Measurements from ENCODE around the gene CROCC. TPM values are rescaled to one million over a fixed set of nuclear protein-coding genes. Genes with fewer than 3 reads are reported as not detected.

CROCC gene
- total and polyA plus RNA-seq, 9 of the 15 experiments (the other 6 are each of a cell fraction or from before 2014, with no cell fraction given): 0.17 to 15.4 (median 7.6) TPM

DNA sequence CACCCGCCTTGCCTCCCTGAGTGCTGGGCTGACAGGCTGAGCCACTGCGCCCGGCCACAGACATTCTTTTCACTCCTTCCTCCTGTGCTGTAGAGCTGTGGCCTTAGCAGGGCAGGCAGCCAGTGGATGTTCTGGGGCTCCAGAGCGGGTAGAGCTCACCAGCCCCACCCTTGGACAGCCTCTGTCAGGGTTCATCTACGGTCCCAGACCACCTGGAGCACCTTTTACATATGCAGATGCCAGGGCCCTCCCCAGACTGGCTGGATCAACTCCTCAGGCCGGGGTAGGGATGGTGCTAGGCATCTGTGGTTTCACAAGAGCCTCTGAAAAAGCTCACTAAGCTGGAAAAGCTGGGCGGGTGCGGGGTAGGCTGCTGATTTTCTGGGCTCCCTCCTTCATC is 85.4 kb downstream of the CROCC start:
- WGBS (ENCODE audit: insufficient coverage, low coverage, missing lambda C conversion rate): 86% methylated on average over 8 of the region's 8 CpGs
- CTCF ChIA-PET (ENCODE audit: low intra/inter-chr PET ratio): no interaction called here
- ATAC-seq: no peak

DNA sequence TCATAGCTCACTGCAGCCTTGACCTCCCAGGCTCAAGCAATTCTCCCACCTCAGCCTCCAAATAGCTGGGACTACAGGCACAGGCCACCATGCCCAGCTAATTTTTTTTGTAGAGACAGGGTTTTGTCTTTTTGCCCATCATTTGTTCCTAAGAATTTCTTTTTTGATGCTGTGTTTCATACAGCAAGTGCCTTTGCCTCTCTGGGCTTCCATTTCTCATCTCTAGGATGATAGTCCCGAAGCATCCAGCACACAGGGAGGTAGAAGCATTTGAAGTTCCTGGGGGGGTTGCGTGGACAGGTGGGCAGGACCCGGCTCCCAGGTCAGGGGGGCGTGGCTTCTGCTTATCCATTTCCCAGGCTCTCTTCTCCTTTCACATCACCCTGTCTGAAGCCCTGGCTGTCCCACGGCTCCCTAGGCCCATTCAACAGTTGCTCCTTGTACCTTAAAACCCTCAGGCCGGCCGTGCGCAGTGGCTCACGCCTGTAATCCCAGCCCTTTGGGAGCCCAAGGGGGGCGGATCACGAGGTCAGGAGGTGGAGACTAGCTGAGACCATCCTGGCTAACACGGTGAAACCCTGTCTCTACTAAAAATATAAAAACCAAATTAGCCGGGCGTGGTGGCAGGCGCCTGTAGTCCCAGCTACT is 86.6 kb downstream of the CROCC start:
- intact Hi-C loops (cut with micrococcal nuclease) (no loop called here), in situ Hi-C loops (cut with MboI) (no loop called here)
- no peak overlapping the region for H3K9ac ChIP-seq (ENCODE audit: insufficient read depth in 1 of 2, low read depth in 2 of 2, low read length in 2 of 2)
- no peaks in the 10 kb centered on the region; the same call in 2 of the 3 replicates for H3K79me2 ChIP-seq (ENCODE audit: control insufficient read depth, insufficient read depth, low read length)
- no peak overlapping the region for H3K27ac ChIP-seq (ENCODE audit: extremely low read depth, low read depth, low read length)
- ATAC-seq (no peak), FAIRE-seq (no peak), DNase-seq (ENCODE audit: extremely low read depth in 1 of 4, low spot score in 3 of 4) (no peak)
- no peaks in the 10 kb centered on the region for H3K9me1 ChIP-seq (ENCODE audit: control insufficient read depth, insufficient read depth, low read length)
- ChIA-PET POLR2A (interaction anchor here (0.6 to 0.9 kb wide), 2 partner anchors 33 to 103 kb away, joined by 3 read pairs; no protein-coding TSS in a partner anchor), CTCF (ENCODE audit: low intra/inter-chr PET ratio) (no interaction called here)
- no TSS peak for BruUV-seq (replicated peaks)
- H2AFZ ChIP-seq (ENCODE audit: low read depth, low read length): no peak overlapping the region
- H3K36me3 ChIP-seq (ENCODE audit: control insufficient read depth, insufficient read depth, low read length): peaks cover 17% of the 10 kb centered on the region; the same call in 2 of the 3 replicates
- H3K9me3 ChIP-seq (replicated peaks; ENCODE audit: control insufficient read depth, insufficient read depth, low read depth, low read length): no peaks in the 10 kb centered on the region
- H3K4me2 ChIP-seq (ENCODE audit: insufficient read depth, low read length): no peak overlapping the region
- 65% methylated on average over 15 of the region's 15 CpGs for WGBS (ENCODE audit: insufficient coverage, low coverage, missing lambda C conversion rate)
- no peaks in the 10 kb centered on the region for H3K27me3 ChIP-seq (ENCODE audit: control insufficient read depth in 2 of 2, insufficient read depth in 2 of 2, low read length in 2 of 2)
- peaks cover 13 to 28% of the 10 kb centered on the region in 2 experiments; a peak in 4 of 5 replicates for H3K4me1 ChIP-seq (replicated peaks in 1 of 2; ENCODE audit: control insufficient read depth in 2 of 2, insufficient read depth in 2 of 2, low read length in 2 of 2)
- no peaks in the 10 kb centered on the region for H4K20me1 ChIP-seq (replicated peaks; ENCODE audit: control insufficient read depth, insufficient read depth, low read length)
- no peak overlapping the region for H3K4me3 ChIP-seq
- TF ChIP-seq MAZ (CRISPR knock-in tag; conservative IDR thresholded peaks at IDR 0.05 in 1 of 2, IDR thresholded peaks at IDR 0.05 in 1 of 2) (no peak), NCOA6 (IDR thresholded peaks at IDR 0.05) (no peak), ILF3 (IDR thresholded peaks at IDR 0.05; ENCODE audit: borderline replicate concordance) (no peak), TFAM (CRISPR knock-in tag; conservative IDR thresholded peaks at IDR 0.05) (no peak), ZFP36 (IDR thresholded peaks at IDR 0.05; ENCODE audit: low read depth, low read length, partially characterized antibody) (peak; percentile 71), TCF3 (CRISPR knock-in tag; IDR thresholded peaks at IDR 0.05) (no peak)
- TF ChIP-seq, protein P1, sequence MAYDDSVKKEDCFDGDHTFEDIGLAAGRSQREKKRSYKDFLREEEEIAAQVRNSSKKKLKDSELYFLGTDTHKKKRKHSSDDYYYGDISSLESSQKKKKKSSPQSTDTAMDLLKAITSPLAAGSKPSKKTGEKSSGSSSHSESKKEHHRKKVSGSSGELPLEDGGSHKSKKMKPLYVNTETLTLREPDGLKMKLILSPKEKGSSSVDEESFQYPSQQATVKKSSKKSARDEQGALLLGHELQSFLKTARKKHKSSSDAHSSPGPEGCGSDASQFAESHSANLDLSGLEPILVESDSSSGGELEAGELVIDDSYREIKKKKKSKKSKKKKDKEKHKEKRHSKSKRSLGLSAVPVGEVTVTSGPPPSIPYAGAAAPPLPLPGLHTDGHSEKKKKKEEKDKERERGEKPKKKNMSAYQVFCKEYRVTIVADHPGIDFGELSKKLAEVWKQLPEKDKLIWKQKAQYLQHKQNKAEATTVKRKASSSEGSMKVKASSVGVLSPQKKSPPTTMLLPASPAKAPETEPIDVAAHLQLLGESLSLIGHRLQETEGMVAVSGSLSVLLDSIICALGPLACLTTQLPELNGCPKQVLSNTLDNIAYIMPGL (CRISPR knock-in tag; IDR thresholded peaks at IDR 0.05): no peak

More for the DNA sequence above, 85.4 kb downstream of the CROCC start:
- Histone ChIP-seq H3K27ac (ENCODE audit: extremely low read depth, low read depth, low read length) (no peak overlapping the region), H3K4me2 (ENCODE audit: insufficient read depth, low read length) (no peak overlapping the region), H2AFZ (ENCODE audit: low read depth, low read length) (no peak overlapping the region), H3K79me2 (ENCODE audit: control insufficient read depth, insufficient read depth, low read length) (no peaks in the 10 kb centered on the region; the same call in 2 of the 3 replicates), H3K9me1 (ENCODE audit: control insufficient read depth, insufficient read depth, low read length) (no peaks in the 10 kb centered on the region), H4K20me1 (replicated peaks; ENCODE audit: control insufficient read depth, insufficient read depth, low read length) (no peaks in the 10 kb centered on the region), H3K9me3 (replicated peaks; ENCODE audit: control insufficient read depth, insufficient read depth, low read depth, low read length) (no peaks in the 10 kb centered on the region), H3K9ac (ENCODE audit: insufficient read depth in 1 of 2, low read depth in 2 of 2, low read length in 2 of 2) (no peak overlapping the region), H3K36me3 (ENCODE audit: control insufficient read depth, insufficient read depth, low read length) (peaks cover 24% of the 10 kb centered on the region; the same call in 2 of the 3 replicates), H3K4me3 (no peak overlapping the region), H3K27me3 (ENCODE audit: control insufficient read depth in 2 of 2, insufficient read depth in 2 of 2, low read length in 2 of 2) (no peaks in the 10 kb centered on the region), H3K4me1 (replicated peaks in 1 of 2; ENCODE audit: control insufficient read depth in 2 of 2, insufficient read depth in 2 of 2, low read length in 2 of 2) (peaks cover 6 to 27% of the 10 kb centered on the region in 2 experiments; a peak in 3 of 5 replicates)
- intact Hi-C loops (cut with micrococcal nuclease) (no loop called here), in situ Hi-C loops (cut with MboI) (no loop called here)
- DNase-seq (ENCODE audit: extremely low read depth in 1 of 4, low spot score in 3 of 4) (no peak), FAIRE-seq (no peak)
- BruUV-seq (replicated peaks): no TSS peak
- TF ChIP-seq ZNF124 (CRISPR knock-in tag; IDR thresholded peaks at IDR 0.05): no peak
- TF ChIP-seq, protein P2, sequence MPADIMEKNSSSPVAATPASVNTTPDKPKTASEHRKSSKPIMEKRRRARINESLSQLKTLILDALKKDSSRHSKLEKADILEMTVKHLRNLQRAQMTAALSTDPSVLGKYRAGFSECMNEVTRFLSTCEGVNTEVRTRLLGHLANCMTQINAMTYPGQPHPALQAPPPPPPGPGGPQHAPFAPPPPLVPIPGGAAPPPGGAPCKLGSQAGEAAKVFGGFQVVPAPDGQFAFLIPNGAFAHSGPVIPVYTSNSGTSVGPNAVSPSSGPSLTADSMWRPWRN (IDR thresholded peaks at IDR 0.05; ENCODE audit: low read depth): no peak
- no peak for TF ChIP-seq TCF7 (IDR thresholded peaks at IDR 0.05; ENCODE audit: borderline replicate concordance)
- TF ChIP-seq ZNF282 (CRISPR knock-in tag; IDR thresholded peaks at IDR 0.05): no peak
- no peak for TF ChIP-seq HLTF (IDR thresholded peaks at IDR 0.05)
- TF ChIP-seq LEF1 (IDR thresholded peaks at IDR 0.05): no peak
- TF ChIP-seq FIP1L1 (IDR thresholded peaks at IDR 0.05; ENCODE audit: low read depth, low read length, poor library complexity, severe bottlenecking): no peak
- POLR2A ChIA-PET: interaction anchor here (0.6 to 0.9 kb wide), 4 partner anchors 13 to 403 kb away, joined by 3 read pairs; no protein-coding TSS in a partner anchor
